Endometrium (tissue), 2 donors: ENCODE data around the gene C11orf68.
A peak's percentile ranks its signal among the peaks of the same experiment; 100 is the strongest.

Source experiments
- FAIRE-seq: peaks from 2 replicates; lab custom pipeline; 2012; peaks lifted over from hg19 to GRCh38; lab: Jason Lieb, UNC
- donor health status: control.
- donor health status: control.

The C11orf68 gene

GRCh38 chr11:65890324-65891218 is 28.3 kb downstream of the C11orf68 start, which contains the start of gene CCDC85B:
Gene CCDC85B (plus strand): TSS chr11:65890673. CDS start chr11:65890784, 111 bp downstream.
- no peak for FAIRE-seq

DNA sequence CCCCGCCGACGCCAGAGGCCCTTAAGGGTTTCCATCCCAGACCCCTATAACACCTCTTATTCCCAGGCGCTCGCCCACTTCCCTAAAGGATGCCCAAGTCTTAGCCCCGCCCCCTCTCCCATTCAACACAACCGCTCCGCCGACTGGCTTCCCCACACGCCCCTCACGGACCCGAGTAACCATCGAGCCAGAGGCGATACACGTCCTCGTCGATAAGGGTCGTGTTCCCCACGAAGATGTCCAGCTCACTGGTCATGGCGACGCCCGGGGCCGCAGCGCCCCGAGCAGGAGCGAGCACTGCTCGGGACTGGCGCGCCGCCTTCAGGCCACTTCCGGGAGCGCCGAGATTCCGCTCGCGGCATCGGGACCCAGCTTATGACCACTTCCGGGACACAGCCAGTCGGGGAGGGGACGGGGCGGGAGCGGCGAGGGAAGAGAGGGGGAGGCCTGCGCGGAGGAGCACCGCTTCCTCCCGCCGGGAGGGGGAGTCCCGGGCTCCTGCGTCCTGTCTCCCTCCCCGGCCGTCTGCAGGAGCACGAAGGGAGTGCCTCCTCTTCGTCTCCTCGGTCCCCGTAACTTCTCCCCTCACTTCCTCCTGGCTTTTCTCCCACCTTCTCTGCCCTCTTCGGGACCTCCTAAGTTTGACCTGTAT is 30.6 kb downstream of the C11orf68 start, which contains the start of gene FIBP:
Gene FIBP (minus strand): TSS at position 309 of the 652 bp plus-strand sequence. CDS start 53 bp downstream, at position 256.
- no peak for FAIRE-seq

DNA sequence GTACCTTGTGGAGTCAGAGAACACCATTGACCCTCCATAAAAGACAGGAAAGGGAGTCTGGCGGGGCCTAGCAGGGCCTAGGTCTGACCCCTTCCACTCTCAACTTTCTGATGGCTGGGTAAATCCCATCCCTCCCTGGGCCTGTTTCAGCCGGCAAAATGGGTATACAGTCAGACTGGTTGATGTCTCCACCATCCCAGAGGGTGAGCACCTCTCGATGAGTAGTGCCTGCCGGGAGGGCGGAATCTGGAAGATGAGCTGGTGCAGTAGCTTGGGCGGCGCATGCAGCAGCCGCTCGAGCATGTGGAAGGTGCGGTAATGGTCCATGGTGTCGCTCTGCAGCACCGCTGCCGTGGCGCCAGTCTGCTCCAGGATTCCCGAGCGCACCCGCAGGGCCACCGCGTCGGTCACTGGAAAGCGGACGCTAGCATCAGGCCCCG is 31.1 kb downstream of the C11orf68 start:
- FAIRE-seq = no peak

DNA sequence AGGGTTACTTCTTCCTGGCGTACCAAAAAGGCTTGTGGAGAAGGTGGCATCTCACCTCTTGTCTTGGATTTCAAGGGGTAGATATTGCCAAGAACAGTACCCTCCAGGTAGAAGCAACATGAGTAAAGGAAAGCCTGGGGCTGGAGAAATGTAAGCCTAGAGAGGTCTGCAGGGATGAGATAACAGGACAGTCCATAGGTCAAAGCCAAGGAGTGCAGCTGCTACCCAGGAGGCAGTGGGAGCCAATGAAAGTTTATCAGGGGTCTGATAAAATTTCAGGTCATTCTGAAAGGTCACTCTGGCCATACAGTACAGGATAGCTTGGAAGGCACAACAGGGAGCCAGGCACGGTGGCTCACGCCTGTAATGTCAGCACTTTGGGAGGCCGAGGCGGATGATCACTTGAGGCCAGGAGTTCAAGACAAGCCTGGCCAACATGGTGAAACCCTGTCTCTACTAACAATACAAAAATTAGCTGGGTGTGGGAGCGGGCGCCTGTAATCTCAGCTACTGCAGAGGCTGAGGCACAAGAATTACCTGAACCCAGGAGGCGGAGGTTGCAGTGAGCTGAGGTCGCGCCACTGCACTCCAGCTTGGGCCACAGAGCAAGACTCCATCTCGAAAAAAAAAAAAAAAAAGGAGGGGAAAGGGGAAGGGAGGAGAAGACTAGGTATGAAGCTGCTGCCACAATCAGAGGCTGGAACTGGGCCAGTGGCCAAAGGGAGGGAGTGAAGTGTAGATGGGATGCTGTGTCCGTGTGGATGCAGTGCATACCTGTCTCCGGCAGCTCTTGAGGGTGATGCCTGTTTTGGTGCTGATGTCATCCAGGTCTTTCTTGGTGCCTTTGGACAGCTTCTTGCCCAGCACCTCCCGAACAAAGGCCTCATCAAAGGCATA is 31.8 kb downstream of the C11orf68 start:
- no peak for FAIRE-seq

DNA sequence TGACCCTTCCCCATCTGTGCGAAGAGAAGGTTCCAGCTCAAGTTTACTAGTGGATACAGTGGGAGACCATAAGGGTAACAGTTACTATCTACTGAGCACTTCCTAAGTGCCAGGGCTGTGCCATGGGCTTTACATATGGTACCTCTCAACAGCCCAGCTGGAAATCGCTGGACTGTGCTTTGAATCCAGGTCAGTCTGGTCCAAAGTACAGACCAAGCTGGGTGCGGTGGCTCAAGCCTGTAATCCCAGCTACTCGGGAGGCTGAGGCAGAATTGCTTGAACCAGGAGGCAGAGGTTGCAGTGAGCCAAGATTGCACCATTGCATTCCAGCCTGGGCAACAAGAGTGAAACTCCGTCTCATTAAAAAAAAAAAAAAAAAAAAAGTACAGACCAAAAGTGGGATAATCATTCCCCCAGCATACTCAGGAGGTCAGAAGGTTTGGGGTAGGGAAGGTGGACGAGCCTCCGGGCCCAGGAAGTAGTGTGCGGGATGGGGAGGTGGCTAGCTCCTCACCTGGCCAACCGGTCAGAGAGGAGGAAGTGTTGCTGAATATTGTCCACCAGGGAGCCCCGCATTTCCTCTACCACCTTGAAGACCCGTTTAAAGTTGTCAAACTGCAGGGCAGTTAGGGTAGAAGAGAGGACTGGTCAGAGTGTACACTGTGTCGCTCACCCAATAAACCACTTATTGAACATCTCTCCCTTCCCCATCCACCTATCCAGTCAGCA is 32.9 kb downstream of the C11orf68 start:
- no peak for FAIRE-seq

GRCh38 chr11:65885231-65885630 is 33.6 kb downstream of the C11orf68 start:
- FAIRE-seq = no peak

- no peak for FAIRE-seq
Measured at GRCh38 chr11:65884716-65885092, 34.2 kb downstream of the C11orf68 start.

GRCh38 chr11:65883786-65884715 is 34.8 kb downstream of the C11orf68 start:
- FAIRE-seq = no peak

DNA sequence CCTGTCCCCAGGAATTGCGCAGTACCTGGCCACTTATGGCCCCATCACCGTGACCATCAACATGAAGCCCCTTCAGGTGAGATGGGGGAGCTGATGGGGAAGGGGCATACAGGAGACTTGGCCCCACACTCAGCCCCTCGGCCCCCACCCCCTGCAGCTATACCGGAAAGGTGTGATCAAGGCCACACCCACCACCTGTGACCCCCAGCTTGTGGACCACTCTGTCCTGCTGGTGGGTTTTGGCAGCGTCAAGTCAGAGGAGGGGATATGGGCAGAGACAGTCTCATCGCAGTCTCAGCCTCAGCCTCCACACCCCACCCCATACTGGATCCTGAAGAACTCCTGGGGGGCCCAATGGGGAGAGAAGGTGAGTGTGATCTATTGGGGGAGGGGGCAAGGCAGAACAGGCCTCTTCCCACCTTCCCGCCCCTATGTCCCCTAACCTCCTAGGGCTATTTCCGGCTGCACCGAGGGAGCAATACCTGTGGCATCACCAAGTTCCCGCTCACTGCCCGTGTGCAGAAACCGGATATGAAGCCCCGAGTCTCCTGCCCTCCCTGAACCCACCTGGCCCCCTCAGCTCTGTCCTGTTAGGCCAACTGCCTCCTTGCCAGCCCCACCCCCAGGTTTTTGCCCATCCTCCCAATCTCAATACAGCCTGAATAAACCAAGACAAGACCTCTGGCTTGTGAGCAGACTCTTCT is 35.7 kb downstream of the C11orf68 start:
- FAIRE-seq = no peak

DNA sequence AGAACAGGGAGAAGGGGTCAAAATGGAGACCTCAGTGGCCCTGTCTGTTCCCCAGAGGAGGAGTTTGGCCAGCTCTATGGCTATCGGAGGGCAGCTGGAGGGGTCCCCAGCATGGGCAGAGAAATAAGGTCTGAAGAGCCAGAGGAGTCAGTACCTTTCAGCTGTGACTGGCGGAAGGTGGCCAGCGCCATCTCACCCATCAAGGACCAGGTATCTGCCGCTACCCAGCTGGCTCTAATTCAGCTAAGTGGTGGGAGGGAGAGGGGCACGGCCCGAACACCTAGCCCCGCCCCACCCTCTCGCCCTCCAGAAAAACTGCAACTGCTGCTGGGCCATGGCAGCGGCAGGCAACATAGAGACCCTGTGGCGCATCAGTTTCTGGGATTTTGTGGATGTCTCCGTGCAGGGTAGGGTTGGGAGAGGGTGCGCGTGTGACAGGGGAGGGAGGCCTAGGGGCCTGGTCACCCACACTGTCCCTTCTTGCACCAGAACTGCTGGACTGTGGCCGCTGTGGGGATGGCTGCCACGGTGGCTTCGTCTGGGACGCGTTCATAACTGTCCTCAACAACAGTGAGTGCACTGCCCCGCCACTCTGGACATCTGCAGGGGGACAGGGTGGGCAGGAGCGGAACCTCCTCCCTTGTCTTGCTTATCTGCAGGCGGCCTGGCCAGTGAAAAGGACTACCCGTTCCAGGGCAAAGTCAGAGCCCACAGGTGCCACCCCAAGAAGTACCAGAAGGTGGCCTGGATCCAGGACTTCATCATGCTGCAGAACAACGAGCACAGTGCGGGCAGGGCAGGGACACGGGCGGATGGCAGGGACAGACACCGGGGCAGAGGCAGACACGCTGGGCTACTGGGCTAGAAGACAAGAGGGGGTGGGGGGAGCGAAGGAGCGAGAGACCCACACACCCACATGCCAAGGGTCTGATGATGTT is 36.5 kb downstream of the C11orf68 start:
- FAIRE-seq = no peak

DNA sequence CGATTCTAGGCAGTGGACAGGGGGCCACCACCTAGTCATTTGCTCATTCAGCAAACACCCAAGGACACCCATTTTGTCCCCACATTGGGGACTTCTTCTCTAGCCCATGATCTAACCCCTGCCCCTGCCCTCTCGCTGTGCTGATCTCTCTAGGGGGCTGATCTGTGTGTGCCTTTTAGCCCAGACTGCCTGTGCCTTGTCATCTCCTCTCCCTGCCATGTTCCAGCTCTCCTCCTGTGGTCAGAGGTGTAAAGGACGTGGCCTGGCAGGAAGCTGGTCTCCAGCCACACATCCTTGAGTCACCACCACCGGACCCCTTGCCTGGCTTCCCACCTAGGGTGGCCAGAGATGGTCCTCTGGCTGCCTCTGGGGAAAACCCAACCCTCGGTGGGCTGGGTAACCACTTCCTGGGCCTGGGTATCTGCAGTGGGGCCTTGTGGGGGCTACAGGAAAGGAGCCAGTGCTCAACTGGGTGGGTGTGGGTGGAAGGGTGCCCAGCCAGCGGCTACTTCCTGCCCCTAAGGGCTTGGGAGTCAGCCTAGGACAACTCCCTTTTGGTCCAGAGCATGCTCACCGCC is 37.9 kb downstream of the C11orf68 start:
- FAIRE-seq = no peak

DNA sequence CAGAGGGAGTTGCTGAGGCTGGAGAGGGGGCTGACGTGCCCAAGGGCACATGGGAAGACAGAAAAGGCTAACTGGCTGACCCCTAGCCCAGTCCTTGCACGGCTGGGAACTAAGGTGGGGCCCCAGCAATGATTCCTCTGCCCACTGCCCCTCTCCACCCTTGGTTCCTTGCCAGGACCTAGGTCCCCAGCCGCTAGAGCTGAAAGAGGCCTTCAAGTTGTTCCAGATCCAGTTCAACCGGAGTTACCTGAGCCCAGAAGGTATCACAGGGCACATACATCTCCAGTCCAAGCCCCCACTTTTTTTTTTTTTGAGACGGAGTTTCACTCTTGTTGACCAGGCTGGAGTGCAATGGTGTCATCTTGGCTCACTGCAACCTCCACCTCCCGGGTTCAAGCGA is 38.8 kb downstream of the C11orf68 start:
- no peak for FAIRE-seq

DNA sequence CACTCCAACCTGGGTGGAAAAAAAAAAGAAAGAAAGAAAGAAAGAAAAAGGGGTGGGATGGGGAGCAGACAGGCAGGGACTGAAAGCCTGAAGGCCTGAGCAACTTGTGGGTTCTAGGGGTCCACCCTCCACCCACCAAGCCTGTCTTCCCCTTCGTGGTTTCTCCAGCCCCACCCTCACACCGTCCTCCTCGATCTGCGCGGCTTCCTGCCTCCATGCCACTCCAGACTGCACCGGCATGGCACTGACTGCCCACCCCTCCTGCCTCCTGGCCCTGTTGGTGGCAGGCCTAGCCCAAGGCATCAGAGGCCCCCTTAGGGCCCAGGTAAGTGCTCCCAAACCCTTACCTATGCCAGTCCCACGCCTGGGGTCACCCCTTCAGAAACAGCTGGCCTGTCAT is 39.2 kb downstream of the C11orf68 start, which contains the start of gene CTSW:
Gene CTSW (plus strand): TSS at position 221 of the 400 bp plus-strand sequence. CDS start 18 bp downstream, at position 239.
- no peak for FAIRE-seq

DNA sequence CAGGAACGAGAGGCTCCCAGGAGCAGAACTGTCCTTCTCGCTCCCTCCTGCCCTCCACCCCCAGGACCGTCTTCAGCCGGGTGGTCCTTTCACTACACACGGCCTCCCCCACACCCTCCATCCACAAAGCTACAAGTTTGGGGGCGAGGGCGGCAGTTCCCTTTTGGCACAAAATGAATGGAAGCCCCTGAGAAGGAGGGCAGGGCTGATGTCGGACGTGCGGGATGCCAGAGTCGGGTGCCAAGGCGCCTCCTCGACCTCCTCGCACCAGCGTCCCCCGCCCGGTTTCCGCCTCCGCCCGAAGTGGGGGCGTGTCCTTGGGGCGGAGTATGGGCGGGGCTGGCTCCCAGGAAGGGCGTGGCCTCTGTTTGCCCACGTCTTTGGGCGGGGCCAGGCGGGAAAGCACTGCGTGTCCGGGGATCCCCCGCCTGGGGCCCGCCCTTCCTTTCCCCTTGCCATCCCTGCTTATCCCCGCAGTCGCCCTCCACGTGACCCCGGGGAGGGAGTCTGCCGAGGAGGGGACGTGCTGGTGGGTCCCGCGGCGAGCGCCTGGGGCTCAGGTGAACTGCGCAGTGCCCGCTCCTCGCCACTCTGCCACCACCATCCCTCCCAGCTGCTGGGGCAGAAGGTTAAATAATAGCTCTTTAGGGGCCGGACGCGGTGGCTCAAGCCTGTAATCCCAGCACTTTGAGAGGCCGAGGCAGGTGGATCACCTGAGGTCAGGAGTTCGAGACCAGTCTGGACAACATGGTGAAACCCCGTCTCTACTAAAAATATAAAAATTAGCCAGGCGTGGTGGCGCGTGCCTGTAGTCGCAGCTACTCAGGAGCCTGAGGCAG is 45.3 kb downstream of the C11orf68 start:
- peak; percentile 80 for FAIRE-seq

GRCh38 chr11:65872586-65873317 is 46.1 kb downstream of the C11orf68 start, which contains the start of gene EFEMP2:
Gene EFEMP2 (minus strand): TSS chr11:65872800. CDS start chr11:65872354, 446 bp downstream.
- FAIRE-seq = no peak
